ENCODE measurements around the gene OR52N2. TPM values are rescaled to one million over a fixed set of nuclear protein-coding genes. Genes with fewer than 3 reads are reported as not detected.

Gene OR52N2
- total RNA-seq, 1 experiment from 2014 or later = not detected

DNA sequence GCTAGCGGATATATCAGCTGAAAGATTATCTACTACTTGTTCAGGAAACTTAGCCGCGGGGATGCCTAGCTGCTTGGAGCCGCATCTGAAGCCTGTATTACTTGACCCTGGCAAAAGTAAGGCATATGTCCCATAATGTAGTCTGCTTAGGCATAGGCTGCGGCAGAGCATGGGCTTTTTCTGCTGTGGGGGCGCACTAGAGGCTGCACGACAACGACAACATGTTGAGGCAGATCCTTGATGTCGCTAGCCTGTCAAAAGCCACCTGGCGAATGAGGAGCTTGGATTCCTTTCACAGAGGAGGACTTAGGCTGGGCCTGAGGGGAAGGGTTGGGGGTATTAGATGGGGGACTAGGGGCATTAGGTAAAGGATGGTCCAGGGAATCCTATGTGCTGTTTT is 1.1 kb upstream of the OR52N2 start:
- Histone ChIP-seq H3K4me2 (ENCODE audit: low read length) (no peak overlapping the region), H3K4me3 (replicated peaks in 1 of 2; ENCODE audit: low read depth in 1 of 2, low read length in 2 of 2) (no peak overlapping the region), H3K9ac (ENCODE audit: low read length) (no peak overlapping the region), H3K4me1 (ENCODE audit: control insufficient read depth in 1 of 2, insufficient read depth in 2 of 2, low read length in 2 of 2) (peaks cover 0 to 4% of the 10 kb centered on the region in 2 experiments; a peak in 1 of 4 replicates), H4K20me1 (ENCODE audit: insufficient read depth) (no peaks in the 10 kb centered on the region; the same call in 1 of the 2 replicates), H3K36me3 (ENCODE audit: control insufficient read depth in 1 of 2, insufficient read depth in 2 of 2, low read length in 2 of 2) (no peaks in the 10 kb centered on the region), H3K9me3 (ENCODE audit: control insufficient read depth in 1 of 2, insufficient read depth in 1 of 2, low read depth in 1 of 2, low read length in 2 of 2) (no peaks in the 10 kb centered on the region), H3K27ac (ENCODE audit: low read depth, low read length) (no peak overlapping the region), H3K79me2 (ENCODE audit: insufficient read depth, low read length) (no peaks in the 10 kb centered on the region), H2AFZ (ENCODE audit: low read depth, low read length, poor library complexity, severe bottlenecking) (no peak overlapping the region), H3K9me2 (ENCODE audit: insufficient read depth) (no peaks in the 10 kb centered on the region), H3K27me3 (ENCODE audit: insufficient read depth, low read length) (peaks cover 63% of the 10 kb centered on the region)
- POLR2A ChIA-PET = no interaction called here
- no peak for DNase-seq (ENCODE audit: low read depth, low spot score)
- CTCF ChIA-PET = interaction anchor here (1.0 kb wide), 1 partner anchor 122 kb away, joined by 3 read pairs; the partner anchor contains the start of gene TRIM5
- ATAC-seq = no peak
- intact Hi-C loops (cut with micrococcal nuclease) = loop anchor here (5.0 kb wide), 1 partner anchor 515 kb away; no protein-coding TSS in a partner anchor
- BruUV-seq (replicated peaks) = no TSS peak
- TF ChIP-seq, protein P1, sequence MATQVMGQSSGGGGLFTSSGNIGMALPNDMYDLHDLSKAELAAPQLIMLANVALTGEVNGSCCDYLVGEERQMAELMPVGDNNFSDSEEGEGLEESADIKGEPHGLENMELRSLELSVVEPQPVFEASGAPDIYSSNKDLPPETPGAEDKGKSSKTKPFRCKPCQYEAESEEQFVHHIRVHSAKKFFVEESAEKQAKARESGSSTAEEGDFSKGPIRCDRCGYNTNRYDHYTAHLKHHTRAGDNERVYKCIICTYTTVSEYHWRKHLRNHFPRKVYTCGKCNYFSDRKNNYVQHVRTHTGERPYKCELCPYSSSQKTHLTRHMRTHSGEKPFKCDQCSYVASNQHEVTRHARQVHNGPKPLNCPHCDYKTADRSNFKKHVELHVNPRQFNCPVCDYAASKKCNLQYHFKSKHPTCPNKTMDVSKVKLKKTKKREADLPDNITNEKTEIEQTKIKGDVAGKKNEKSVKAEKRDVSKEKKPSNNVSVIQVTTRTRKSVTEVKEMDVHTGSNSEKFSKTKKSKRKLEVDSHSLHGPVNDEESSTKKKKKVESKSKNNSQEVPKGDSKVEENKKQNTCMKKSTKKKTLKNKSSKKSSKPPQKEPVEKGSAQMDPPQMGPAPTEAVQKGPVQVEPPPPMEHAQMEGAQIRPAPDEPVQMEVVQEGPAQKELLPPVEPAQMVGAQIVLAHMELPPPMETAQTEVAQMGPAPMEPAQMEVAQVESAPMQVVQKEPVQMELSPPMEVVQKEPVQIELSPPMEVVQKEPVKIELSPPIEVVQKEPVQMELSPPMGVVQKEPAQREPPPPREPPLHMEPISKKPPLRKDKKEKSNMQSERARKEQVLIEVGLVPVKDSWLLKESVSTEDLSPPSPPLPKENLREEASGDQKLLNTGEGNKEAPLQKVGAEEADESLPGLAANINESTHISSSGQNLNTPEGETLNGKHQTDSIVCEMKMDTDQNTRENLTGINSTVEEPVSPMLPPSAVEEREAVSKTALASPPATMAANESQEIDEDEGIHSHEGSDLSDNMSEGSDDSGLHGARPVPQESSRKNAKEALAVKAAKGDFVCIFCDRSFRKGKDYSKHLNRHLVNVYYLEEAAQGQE (IDR thresholded peaks at IDR 0.05; ENCODE audit: low read depth) = no peak
- TF ChIP-seq, protein P2, sequence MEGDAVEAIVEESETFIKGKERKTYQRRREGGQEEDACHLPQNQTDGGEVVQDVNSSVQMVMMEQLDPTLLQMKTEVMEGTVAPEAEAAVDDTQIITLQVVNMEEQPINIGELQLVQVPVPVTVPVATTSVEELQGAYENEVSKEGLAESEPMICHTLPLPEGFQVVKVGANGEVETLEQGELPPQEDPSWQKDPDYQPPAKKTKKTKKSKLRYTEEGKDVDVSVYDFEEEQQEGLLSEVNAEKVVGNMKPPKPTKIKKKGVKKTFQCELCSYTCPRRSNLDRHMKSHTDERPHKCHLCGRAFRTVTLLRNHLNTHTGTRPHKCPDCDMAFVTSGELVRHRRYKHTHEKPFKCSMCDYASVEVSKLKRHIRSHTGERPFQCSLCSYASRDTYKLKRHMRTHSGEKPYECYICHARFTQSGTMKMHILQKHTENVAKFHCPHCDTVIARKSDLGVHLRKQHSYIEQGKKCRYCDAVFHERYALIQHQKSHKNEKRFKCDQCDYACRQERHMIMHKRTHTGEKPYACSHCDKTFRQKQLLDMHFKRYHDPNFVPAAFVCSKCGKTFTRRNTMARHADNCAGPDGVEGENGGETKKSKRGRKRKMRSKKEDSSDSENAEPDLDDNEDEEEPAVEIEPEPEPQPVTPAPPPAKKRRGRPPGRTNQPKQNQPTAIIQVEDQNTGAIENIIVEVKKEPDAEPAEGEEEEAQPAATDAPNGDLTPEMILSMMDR (IDR thresholded peaks at IDR 0.05 in 2 of 3, conservative IDR thresholded peaks at IDR 0.05 in 1 of 3; ENCODE audit: borderline replicate concordance in 1 of 3, insufficient read depth in 1 of 3, low read depth in 2 of 3, low read length in 2 of 3) = no peak
- TF ChIP-seq CBX3 (IDR thresholded peaks at IDR 0.05; ENCODE audit: low read depth) (no peak), SIN3A (IDR thresholded peaks at IDR 0.05; ENCODE audit: low read depth) (no peak), ZFX (IDR thresholded peaks at IDR 0.05) (no peak), EGR1 (IDR thresholded peaks at IDR 0.05; ENCODE audit: low read depth) (no peak), EZH2 (IDR thresholded peaks at IDR 0.05) (no peak), ELF1 (IDR thresholded peaks at IDR 0.05; ENCODE audit: borderline replicate concordance, low read depth) (no peak), POLR2AphosphoS5 (IDR thresholded peaks at IDR 0.05; ENCODE audit: low read depth, low read length) (no peak), YY1 (IDR thresholded peaks at IDR 0.05; ENCODE audit: extremely low read depth, insufficient replicate concordance, low read depth, low read length) (no peak), RAD21 (IDR thresholded peaks at IDR 0.05; ENCODE audit: low read depth) (no peak), EZH2phosphoT487 (IDR thresholded peaks at IDR 0.05; ENCODE audit: borderline replicate concordance) (no peak), FOSL1 (IDR thresholded peaks at IDR 0.05; ENCODE audit: low read depth) (no peak)
- TF ChIP-seq, protein P3, sequence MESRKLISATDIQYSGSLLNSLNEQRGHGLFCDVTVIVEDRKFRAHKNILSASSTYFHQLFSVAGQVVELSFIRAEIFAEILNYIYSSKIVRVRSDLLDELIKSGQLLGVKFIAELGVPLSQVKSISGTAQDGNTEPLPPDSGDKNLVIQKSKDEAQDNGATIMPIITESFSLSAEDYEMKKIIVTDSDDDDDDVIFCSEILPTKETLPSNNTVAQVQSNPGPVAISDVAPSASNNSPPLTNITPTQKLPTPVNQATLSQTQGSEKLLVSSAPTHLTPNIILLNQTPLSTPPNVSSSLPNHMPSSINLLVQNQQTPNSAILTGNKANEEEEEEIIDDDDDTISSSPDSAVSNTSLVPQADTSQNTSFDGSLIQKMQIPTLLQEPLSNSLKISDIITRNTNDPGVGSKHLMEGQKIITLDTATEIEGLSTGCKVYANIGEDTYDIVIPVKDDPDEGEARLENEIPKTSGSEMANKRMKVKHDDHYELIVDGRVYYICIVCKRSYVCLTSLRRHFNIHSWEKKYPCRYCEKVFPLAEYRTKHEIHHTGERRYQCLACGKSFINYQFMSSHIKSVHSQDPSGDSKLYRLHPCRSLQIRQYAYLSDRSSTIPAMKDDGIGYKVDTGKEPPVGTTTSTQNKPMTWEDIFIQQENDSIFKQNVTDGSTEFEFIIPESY (IDR thresholded peaks at IDR 0.05; ENCODE audit: extremely low read depth, insufficient replicate concordance, low read length) = no peak
- TF ChIP-seq, protein P4, sequence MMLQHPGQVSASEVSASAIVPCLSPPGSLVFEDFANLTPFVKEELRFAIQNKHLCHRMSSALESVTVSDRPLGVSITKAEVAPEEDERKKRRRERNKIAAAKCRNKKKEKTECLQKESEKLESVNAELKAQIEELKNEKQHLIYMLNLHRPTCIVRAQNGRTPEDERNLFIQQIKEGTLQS (IDR thresholded peaks at IDR 0.05) = no peak
- TF ChIP-seq, protein P5, sequence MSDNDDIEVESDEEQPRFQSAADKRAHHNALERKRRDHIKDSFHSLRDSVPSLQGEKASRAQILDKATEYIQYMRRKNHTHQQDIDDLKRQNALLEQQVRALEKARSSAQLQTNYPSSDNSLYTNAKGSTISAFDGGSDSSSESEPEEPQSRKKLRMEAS (IDR thresholded peaks at IDR 0.05) = no peak
- RAD21 ChIA-PET (ENCODE audit: low non-redundant PET in 1 of 2, low total read pairs in 2 of 2, uncharacterized antibody in 2 of 2, unreplicated experiment in 2 of 2) = interaction anchor here in 1 of 2 experiments (0.7 kb wide), 1 partner anchor 308 kb away, joined by 8 read pairs; no protein-coding TSS in a partner anchor
